DMS153 treated with DMSO at 0.1 percent for 48 hours (cell line): ENCODE data around the gene GAREM2.

ENCODE experiments used
- DNase-seq: peaks from one replicate; lab custom pipeline; 2025; ENCODE audit not compliant: unreplicated experiment; lab: John Stamatoyannopoulos, UW

GAREM2 gene

DNA sequence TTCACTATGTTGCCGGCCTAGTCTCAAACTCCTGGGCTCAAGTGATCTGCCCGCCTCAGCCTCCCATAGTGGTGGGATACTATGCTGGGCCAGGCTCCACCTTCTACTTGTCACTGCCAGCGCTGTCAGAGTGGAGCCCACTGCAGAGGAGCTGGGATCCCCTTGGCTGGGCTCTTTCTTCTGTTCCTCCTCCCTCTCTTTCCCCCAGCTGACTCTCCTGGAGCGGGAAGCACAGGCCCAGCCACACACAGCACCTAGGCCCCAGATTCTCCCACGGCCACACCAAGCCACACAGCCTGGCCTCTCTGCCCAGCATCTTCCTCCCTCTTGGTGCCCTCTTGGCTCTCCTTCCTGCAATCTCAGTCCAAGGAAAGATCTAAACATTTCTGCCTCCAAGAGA is 3.7 kb upstream of the GAREM2 start:
- DNase-seq = no peak

DNA sequence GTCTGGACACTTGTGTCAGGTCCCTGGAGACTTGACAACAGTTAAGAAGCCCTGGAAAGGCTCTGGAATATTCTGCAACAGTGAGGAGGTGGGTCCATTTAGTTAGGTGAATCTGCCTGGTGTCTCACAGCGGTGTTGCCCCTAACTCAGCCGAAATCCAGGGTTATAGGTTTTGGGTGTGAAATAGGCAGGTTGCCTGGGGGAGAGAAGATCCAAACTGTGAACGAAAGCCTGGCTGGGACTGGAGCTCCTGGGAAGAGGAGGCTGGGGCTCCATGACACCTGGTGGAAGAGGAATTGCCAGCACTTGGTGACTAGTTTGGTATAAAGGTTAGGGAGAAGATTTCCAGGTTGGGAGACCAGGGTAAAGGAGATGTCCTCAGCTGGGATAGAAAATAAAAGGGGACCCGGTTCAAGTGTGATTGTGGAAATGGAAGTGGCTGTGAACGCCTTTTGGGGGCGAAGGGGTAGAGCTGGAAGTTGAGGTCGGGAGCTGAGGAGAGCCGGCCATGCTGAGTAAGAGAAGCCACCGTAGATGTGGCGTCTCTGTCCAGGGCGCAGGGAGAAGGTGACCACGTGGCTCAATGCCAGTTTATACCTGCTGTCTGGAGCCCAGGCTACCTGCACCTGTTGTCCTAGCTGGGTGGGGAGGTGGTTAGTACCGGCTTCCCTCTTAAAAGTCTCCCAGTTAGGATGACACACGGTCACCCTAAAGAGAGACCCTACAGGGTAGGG is 3.0 kb upstream of the GAREM2 start:
- DNase-seq = no peak

DNA sequence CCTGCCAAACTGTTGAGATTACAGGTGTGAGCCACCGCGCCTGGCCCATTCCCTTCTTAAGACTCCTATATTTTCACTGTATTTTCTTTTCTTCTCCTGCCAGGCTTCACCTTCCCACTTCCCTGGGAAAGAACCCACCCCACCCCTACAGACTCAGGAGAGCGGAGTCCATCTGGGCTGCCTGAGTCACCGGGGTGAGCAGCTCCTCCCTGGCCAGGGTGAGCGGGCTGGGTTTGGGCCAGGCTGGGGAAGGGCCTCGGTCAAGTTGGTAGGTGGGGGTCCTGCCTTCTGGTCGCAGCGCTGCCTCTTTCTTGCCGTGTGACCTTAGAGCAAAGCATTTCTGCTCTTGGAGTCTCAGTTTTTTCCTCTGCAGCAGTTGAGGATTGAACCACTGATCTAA is 2.1 kb upstream of the GAREM2 start:
- no peak for DNase-seq

DNA sequence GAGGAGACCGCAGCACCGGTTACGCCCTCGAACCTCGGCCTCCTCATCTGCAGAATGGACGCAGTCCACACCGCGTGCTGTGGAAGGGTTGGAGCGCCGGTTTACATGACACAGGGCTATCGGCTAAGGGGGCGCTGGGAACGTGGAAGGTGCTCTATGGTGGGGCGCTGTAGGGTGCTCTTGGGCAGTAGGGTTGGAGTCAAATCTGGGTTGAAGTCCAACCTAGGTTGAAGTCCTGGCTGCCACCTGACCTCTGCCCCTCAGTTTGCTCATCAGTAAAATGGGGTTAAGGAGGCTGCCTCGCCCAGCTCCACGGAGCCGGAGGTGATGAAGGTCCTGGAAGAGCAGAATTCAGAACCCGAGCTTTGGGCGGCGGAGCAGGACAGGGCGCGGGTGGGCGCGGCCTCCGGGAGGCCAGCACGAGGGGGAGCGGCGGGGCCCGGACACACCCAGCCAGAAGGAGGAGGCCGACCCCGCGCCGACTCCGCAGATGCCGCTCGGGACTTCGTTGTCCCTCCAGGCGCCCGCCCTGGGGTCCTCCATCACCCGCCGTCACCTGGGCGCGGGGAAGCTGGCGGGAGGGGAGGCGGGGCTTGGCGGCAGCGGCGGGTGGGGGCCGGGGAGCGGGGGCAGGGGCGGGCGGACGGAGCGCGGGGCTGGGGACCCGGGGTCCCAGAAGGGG is 558 bp upstream of the GAREM2 start:
- no peak for DNase-seq

DNA sequence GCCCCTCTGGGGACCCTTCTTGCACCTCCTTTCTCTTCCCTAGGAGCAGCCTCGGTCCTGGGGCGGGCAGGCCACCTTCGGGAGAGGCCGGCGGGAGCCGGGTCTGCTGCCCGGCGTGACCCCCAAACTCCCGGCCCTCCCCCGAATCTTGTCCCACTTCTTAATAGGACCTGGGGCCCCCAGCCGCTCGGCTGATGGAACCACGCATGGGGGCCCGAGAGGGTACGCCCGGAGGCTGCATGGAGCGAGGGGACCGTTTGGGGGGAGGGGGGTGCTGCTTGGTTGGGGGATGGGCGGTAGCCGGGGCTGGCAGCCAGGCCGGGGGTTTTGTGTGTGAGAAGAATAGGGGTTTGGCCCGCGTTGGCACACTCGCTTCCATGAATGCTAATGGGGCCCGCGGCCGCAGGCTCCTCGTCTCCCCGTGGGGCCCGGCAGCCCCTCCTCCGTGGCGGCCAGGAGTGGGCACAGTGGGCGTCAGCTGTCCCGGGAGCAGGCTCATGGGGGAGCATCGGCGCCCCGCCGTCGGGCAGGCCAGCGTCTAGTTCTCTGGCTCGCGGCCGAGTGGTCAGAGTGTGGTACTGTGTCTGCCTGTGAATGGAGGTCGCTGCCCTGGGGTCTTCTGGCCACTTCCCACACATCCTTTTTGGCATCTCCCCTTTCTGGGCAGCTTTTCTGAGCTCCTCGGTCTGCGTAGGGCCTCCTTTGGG is 1.0 kb downstream of the GAREM2 start:
- no peak for DNase-seq

DNA sequence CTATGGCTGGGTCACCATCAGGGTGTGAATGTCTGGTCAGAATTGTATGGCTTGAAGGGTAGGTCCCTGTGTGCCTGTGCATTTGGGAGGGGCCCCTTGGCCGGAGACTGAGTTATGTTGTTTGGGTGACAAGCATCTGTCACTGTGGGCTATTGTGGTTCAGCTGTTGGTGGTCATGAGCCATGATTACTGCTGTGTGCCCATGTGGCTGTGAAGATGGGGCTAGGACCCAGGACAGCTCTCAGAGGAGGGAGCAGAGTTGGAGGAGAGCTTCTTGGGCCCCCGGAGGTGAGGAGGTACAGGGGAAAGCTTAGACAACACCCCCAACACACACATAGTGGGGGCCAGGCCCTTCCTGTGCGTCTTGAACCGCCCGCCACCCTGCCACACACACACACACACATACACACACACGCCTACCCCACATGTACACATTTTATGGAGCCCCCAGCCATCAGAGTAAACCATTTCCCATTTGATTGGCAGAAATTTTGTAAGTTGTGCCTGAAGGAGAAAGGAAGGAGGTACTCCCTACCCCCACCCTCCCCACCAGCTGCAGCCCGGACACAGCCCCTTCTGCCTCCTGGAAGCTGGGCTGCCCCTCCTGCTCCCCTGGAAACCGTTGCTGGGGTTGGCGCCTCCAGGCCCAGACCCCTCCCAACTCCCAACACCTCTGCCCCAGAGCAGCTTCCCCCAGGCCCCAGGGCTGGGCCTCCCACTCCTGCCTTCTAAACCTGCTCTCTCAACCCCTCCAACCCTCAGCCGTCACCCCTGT is 2.0 kb downstream of the GAREM2 start:
- DNase-seq = no peak

DNA sequence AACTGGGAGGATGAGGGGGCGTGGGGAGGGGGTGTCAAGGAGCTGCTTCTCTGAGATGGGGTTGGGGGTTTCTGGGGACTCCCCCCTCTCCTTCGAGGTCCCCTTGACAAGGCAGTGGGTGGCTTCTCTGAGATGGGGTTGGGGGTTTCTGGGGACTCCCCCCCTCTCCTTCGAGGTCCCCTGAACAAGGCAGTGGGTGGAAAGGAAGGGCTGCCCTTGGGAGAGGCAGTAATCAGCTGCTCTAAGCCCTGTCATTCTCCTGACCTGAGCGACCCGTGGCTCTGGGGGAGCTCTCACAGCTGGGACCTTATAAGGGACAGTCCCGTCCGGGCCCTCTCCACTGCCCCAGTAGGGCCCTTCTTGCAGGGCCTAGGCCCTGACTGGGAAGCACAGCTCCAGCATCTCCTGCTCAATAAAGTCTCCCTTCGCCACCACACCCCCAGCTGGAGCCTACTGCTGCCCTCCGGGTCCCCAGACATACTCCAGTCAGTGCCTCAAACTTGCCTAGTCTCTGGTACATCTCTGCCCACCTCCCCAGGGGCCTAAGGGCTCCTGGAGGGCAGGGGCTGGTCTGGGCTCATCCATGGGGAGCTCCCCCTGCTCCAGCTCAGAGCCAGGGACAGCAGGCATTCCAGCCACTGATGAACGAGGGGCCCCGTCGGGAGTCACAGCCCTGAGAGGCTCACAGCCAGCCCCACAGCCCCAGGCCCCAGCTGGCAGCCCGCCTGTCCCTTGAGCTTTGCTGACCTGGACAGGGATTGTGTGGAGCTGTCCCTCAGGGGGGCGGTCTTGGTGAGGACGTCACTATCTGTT is 2.8 kb downstream of the GAREM2 start:
- no peak for DNase-seq

DNA sequence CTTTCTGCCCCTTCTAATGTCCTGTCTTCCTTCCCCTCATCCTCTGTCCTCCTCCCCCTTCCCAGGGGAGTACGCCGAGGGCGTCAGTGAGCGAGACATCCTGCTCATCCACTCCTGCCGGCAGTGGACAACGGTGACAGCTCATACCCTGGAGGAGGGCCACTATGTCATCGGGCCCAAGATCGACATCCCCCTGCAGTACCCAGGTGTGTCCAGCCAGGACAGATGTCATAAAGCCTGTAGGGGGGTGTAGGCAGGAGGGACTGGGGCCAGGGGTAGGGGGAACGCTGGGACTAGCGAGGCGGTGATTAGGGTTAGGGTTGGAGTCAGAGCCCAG is 3.4 kb downstream of the GAREM2 start:
- DNase-seq = no peak

DNA sequence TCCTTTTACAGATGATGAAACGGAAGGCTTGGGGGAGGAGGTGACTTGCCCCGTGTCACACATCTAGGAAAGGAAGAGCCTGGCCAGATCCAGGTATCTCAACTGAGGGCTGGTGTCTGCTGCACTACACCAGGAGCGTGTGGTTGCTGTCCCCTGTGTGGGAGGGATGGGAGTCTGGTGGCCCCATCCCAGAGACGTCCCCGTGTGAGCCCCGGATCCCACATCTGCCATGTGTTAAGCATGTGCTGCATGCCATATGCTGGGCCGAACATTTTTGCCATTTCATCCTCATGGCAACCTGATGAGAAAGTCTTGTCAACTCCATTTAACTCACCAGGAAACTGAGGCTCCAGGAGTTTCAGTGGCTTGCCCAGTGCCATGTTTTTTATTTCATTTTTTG is 4.2 kb downstream of the GAREM2 start:
- no peak for DNase-seq

DNA sequence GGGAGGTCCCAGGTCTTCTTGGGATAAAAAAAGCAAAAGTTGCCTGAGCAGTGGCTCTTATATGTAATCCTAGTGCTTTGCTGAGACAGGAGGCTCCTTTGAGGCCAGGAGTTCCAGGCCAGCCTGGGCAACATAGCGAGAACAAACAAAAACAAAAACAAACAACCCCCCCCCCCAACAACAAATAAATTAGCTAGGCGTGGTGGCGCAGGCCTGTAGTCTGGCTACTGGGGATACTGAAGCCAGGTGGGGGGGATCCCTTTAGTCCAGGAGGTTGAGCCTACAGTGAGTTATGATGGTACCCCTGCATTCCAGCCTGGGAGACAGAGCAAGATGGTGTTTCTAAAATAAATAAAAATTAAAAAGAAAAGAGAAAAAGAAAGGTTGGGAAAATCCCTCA is 5.4 kb downstream of the GAREM2 start:
- no peak for DNase-seq

DNA sequence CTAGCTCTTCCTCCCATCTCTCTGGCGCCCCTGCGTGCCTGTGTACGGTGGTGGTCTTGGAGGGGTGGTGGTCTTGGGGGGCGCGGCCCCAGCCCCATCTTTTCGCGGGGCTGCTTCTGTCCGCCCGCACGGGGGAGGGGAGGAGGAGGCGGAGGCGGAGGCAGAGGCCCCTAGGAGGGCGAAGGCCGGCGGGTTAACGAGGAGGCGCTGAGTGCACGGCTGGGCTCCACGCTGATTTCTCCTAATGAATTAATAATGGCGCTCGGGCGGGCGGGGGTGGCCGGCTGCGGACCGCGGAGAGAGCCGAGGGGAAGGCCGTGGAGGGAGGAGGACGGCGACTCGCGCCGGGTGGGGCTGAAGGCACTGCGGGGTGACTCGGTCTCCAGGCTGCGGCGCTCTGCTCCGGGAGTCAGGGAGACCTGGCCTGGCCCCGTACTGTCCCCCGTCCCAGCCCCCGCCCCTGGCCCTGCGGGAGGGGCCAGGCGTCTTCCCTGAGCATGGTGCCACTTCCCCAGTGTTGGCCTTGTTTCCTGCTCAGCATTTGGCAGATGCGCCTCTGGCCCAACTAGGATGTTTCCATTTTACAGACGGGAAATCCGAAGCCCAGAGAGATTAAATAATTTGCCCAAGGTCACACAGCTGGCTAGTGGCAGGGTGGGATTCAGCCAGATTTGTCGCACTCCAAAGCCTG is 6.0 kb downstream of the GAREM2 start:
- no peak for DNase-seq

DNA sequence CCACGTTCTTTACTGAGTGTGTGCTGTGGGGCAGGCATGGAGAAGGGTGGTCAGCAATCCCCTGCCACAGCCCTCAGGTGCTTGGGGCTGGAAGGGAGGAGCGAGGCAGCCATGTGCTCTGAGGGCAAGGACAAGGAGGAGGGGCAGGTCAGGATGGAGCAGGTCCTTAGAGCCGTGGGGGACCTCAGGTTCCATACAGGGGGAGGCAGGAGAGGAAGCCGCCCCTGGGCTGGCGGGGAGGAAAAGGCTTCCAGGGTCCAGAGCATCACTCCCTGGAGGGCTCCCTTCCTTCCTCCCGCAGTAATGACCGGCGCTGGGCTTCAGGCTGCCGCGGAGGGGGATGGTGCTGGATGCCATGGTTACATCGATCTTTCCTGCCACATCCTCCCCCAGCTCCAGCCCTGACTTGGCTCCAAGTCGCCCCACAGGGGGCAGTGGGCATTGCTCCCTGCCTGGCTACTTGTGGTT is 6.6 kb downstream of the GAREM2 start:
- no peak for DNase-seq

DNA sequence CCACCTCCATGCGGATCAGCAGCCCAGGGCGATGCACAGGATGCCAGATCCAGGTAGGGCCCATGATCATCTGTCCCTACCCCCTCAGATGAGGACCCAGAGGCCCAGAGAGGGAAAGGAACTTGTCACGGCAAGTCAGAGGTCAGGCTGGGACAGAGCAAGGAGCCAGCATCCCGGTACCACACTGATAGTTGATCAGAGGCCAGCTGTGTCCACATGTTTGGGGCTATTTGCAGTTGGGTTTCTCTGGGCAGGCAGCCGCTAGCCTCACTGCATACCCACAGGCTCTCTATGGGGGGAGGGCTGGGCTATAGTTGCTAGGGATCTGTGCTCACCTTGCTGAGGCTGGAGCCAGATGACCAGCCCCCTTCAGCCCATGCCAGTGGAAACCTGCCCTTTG is 9.6 kb downstream of the GAREM2 start:
- DNase-seq = no peak

DNA sequence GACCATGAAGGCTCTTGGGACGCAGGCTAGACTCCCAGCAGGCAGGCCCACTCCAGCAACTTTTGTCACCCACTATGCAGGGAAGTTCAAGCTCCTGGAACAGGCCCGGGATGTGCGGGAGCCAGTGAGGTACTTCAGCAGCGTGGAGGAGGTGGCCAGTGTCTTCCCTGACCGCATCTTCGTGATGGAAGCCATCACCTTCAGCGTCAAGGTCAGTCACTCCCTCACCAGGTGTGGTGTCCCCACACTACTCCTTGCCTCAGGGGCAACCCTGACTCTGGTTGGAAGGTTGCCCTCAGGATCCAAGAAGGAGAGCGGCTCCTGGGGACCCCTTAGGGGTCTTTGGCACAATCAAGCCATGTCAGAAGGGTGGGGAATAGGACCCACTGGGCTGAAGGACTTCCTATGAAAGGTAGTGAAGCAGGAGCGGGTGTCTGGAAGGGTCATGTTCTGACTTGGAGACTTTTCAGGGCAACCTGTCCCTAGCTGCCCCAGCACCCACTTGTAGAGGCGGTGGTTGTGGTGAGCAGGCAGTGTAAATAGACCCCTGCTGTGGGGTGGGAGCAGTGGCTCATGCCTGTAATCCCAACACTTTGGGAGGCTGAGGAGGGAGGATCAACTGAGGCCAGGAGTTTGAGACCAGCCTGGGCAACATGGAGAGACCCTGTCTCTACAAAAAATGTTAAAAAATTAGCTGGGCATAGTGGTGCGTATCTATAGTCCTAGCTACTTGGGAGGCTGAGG is 10.2 kb downstream of the GAREM2 start:
- DNase-seq = no peak

DNA sequence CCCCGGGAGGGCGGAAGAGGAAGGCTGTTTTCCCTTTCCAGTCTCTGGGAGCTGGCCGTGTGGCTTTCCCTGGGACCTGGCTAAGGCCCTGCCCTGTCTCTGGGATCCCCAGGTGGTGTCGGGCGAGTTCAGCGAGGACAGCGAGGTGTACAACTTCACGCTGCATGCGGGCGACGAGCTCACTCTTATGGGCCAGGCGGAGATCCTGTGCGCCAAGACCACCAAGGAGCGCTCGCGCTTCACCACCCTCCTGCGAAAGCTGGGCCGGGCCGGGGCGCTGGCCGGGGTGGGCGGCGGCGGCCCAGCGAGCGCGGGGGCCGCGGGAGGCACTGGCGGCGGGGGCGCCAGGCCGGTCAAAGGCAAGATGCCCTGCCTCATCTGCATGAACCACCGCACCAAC is 11.2 kb downstream of the GAREM2 start:
- DNase-seq = no peak

DNA sequence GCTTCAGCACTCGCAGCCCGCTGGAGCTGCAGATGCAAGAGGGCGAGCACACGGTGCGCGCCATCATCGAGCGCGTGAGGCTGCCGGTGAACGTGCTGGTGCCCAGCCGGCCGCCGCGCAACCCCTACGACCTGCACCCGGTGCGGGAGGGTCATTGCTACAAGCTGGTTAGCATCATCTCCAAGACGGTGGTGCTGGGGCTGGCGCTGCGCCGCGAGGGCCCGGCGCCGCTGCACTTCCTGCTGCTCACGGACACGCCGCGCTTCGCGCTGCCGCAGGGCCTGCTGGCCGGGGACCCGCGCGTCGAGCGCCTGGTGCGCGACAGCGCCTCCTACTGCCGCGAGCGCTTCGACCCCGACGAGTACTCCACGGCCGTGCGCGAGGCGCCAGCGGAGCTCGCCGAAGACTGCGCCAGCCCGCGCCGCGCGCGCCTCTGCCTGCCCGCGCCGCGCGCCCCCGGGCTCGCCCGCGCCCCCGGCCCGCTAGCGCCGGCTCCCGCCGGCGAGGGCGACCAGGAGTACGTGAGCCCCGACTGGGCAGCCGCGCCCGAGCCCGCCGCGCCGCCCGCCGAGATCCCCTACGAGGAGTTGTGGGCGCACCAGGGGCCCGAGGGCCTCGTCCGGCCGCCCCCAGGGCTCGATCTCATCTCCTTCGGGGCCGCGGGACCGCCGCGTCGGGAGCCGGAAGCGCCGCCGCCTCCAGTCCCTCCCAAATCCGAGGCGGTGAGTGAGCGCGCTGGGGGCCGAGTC is 11.8 kb downstream of the GAREM2 start:
- peak; percentile 20 for DNase-seq

DNA sequence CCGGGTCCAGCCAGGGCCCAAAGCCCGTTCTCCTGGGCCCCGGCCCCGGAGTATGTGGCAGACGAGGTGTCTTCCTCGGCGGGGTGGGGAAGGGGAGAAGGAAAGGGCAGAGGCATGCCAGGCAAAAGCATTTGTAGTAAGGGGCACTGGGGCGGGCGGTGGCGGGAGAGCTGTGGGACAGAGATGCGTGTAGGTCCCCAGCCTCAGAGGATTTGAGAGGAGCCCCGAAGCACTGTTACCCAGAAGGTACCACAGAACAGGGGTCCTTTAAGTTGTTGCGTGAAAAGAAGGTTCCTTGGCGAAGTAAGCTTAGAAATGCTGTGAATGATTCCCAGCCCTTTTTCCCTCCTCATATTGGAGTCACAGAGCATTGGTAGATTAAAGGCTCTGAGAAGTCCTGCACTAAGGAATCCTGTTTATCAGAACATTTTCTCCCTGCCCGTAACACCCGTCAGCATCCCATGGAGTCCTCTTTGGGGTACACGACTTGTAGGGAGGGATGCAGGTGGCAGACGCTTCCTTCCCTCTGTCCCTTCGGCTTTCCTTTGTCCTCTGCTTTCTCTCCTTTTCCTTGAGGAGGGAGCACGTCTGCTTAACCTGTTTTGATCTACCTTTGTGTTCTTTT is 12.5 kb downstream of the GAREM2 start:
- DNase-seq = no peak
